A549 (cell line): ENCODE data around the gene OPA1. TPM values are rescaled to one million over a fixed set of nuclear protein-coding genes. Genes with fewer than 3 reads are reported as not detected.

Experiments
- ATAC-seq, 2 experiments: fragments of 200-7000 bp in 1 of 2; fragments of >200 bp in 1 of 2; cut with Nextera tagmentation in 1 of 2; cut with Tn5 transposase in 1 of 2; 3 replicates each; pipeline versions ENCODE4 v1.8.0 to v1.9.1; 2018 to 2020; ENCODE audit warnings: mild to moderate bottlenecking in 1 of 2, moderate library complexity in 1 of 2
- CTCF ChIA-PET: fragments of 300-600 bp; sonication (Branson Sonifier 250); formaldehyde crosslinking; extraction: SDS; loops from one replicate; lab custom pipeline; 2021; ENCODE audit warnings: antibody characterized with exemption, inconsistent platforms; lab: Yijun Ruan, JAX
- POLR2A ChIA-PET: fragments of 350-600 bp; formaldehyde crosslinking; extraction: SDS; loops from one replicate; lab custom pipeline; 2021; ENCODE audit warnings: antibody characterized with exemption, inconsistent platforms; lab: Yijun Ruan, JAX
- DNase-seq, 2 experiments: peaks; one replicate each; pipeline versions ENCODE4 v3.0.0 to v3.0.0-alpha.2; 2011 to 2016; ENCODE audit warnings: low read depth in 1 of 2, low spot score in 1 of 2
- FAIRE-seq: peaks from 2 replicates; lab custom pipeline; 2011; peaks lifted over from hg19 to GRCh38; lab: Jason Lieb, UNC
- H3K27ac ChIP-seq, 2 experiments: fragments of >200 bp; sonication (Bioruptor Twin); formaldehyde crosslinking; 3 replicates each; pipeline ENCODE4 v1.5.1; 2016 to 2017
- H3K4me1 ChIP-seq: fragments of >200 bp; sonication (Bioruptor Twin); formaldehyde crosslinking; 3 replicates; pipeline ENCODE4 v1.6.1; 2016
- H3K4me2 ChIP-seq: fragments of >200 bp; sonication (Bioruptor Twin); formaldehyde crosslinking; 3 replicates; pipeline ENCODE4 v1.6.1; 2016
- H3K4me3 ChIP-seq: fragments of >200 bp; sonication (Bioruptor Twin); formaldehyde crosslinking; 3 replicates; pipeline ENCODE4 v1.5.1; 2016
- H3K9me3 ChIP-seq: fragments of >200 bp; sonication (Bioruptor Twin); formaldehyde crosslinking; 3 replicates; pipeline ENCODE4 v1.6.1; 2016
- ATOH8 ChIP-seq: fragments of 250-450 bp; sonication (Bioruptor Pico); IDR thresholded peaks from 2 replicates; pipeline ENCODE4 v1.5.0; 2020; ENCODE audit warnings: low read depth, mild to moderate bottlenecking, moderate library complexity
- BCL3 ChIP-seq: fragments of >200 bp; sonication (Bioruptor Twin); formaldehyde crosslinking; IDR thresholded peaks from 3 replicates; pipeline ENCODE4 v1.6.1; 2016
- CHD2 ChIP-seq: fragments of 150-350 bp; IDR thresholded peaks from 2 replicates; pipeline ENCODE4 v1.6.1; 2014; ENCODE audit warnings: low read length; ENCODE audit not compliant: partially characterized antibody
- CHD4 ChIP-seq: fragments of 200-600 bp; sonication (generic); IDR thresholded peaks from 2 replicates; pipeline ENCODE4 v1.6.1; 2016; ENCODE audit warnings: antibody characterized with exemption, mild to moderate bottlenecking, borderline replicate concordance
- CTCF ChIP-seq: fragments of >200 bp; sonication (Bioruptor Twin); formaldehyde crosslinking; IDR thresholded peaks from 3 replicates; pipeline ENCODE4 v1.5.1; 2016
- EHMT2 ChIP-seq: fragments of 200-600 bp; sonication (generic); IDR thresholded peaks from 2 replicates; pipeline ENCODE4 v1.6.1; 2016; ENCODE audit warnings: antibody characterized with exemption, low read depth, mild to moderate bottlenecking, moderate library complexity
- EP300 ChIP-seq, 2 experiments: fragments of >200 bp; sonication (Bioruptor Twin); formaldehyde crosslinking; IDR thresholded peaks; 2 replicates in 1 of 2; 3 replicates in 1 of 2; pipeline ENCODE4 v1.6.1; 2016 to 2017
- ESRRA ChIP-seq: fragments of 150-350 bp; IDR thresholded peaks from 2 replicates; pipeline ENCODE4 v1.6.1; 2014; ENCODE audit warnings: mild to moderate bottlenecking, low read length, borderline replicate concordance
- FOSB ChIP-seq: fragments of 250-450 bp; sonication (Bioruptor Pico); IDR thresholded peaks from 2 replicates; pipeline ENCODE4 v1.5.0; 2020; ENCODE audit warnings: mild to moderate bottlenecking, moderate library complexity
- FOSL2 ChIP-seq, 2 experiments: fragments of 450-650 bp in 1 of 2; fragments of >200 bp in 1 of 2; sonication (Bioruptor Twin) in 1 of 2; formaldehyde crosslinking; IDR thresholded peaks; 2 replicates each; pipeline versions ENCODE4 v1.5.0 to v1.6.1; 2016 to 2020; ENCODE audit warnings: mild to moderate bottlenecking in 1 of 2, moderate library complexity in 1 of 2
- FOXS1 ChIP-seq: fragments of 250-450 bp; sonication (Bioruptor Pico); IDR thresholded peaks from 2 replicates; pipeline ENCODE4 v1.5.0; 2020; ENCODE audit warnings: mild to moderate bottlenecking, moderate library complexity
- HDAC2 ChIP-seq: fragments of 200-600 bp; sonication (generic); IDR thresholded peaks from 2 replicates; pipeline ENCODE4 v1.6.1; 2016
- JUN ChIP-seq, 2 experiments: fragments of >200 bp; sonication (Bioruptor Twin); formaldehyde crosslinking; IDR thresholded peaks; 2 replicates in 1 of 2; 3 replicates in 1 of 2; pipeline ENCODE4 v1.6.1; 2016 to 2017
- MAFK ChIP-seq: fragments of 450-650 bp; IDR thresholded peaks from 2 replicates; pipeline ENCODE4 v1.6.1; 2014; ENCODE audit not compliant: partially characterized antibody
- MAZ ChIP-seq: fragments of 150-350 bp; IDR thresholded peaks from 2 replicates; pipeline ENCODE4 v1.6.1; 2014; ENCODE audit warnings: antibody characterized with exemption, low read depth, low read length, borderline replicate concordance
- NPAS2 ChIP-seq: fragments of 250-450 bp; sonication (Bioruptor Pico); IDR thresholded peaks from 2 replicates; pipeline ENCODE4 v1.8.0; 2022; ENCODE audit warnings: mild to moderate bottlenecking, moderate library complexity, borderline replicate concordance
- NR3C1 ChIP-seq: fragments of >200 bp; sonication (Bioruptor Twin); formaldehyde crosslinking; IDR thresholded peaks from 3 replicates; pipeline ENCODE4 v1.6.1; 2017
- PBX3 ChIP-seq: IDR thresholded peaks from 2 replicates; pipeline ENCODE4 v1.6.1; 2012
- PHF8 ChIP-seq: fragments of 200-600 bp; sonication (generic); IDR thresholded peaks from 2 replicates; pipeline ENCODE4 v1.6.1; 2016; ENCODE audit warnings: low read depth, mild to moderate bottlenecking, antibody characterized with exemption, moderate library complexity, borderline replicate concordance
- POLR2AphosphoS2 ChIP-seq: conservative IDR thresholded peaks from 2 replicates; pipeline ENCODE4 v1.6.1; 2012; ENCODE audit warnings: low read length, improper control_type of control experiment, inconsistent platforms
- RAD21 ChIP-seq, 2 experiments: fragments of >200 bp in 1 of 2; sonication (Bioruptor Twin) in 1 of 2; formaldehyde crosslinking in 1 of 2; IDR thresholded peaks in 1 of 2; conservative IDR thresholded peaks in 1 of 2; 2 replicates in 1 of 2; 3 replicates in 1 of 2; pipeline ENCODE4 v1.6.1; 2012 to 2018; ENCODE audit warnings: inconsistent platforms in 1 of 2
- RCOR1 ChIP-seq: fragments of 150-350 bp; IDR thresholded peaks from 2 replicates; pipeline ENCODE4 v1.6.1; 2014; ENCODE audit warnings: antibody characterized with exemption, low read length, low read depth
- RFX5 ChIP-seq: fragments of 450-650 bp; IDR thresholded peaks from 2 replicates; pipeline ENCODE4 v1.7.1; 2014; ENCODE audit warnings: antibody characterized with exemption, mild to moderate bottlenecking, moderate library complexity
- SREBF2 ChIP-seq: fragments of 450-650 bp; IDR thresholded peaks from 2 replicates; pipeline ENCODE4 v1.6.1; 2014; ENCODE audit warnings: mild to moderate bottlenecking, moderate library complexity
- ZC3H11A ChIP-seq: fragments of 450-650 bp; IDR thresholded peaks from 2 replicates; pipeline ENCODE4 v1.6.1; 2014; ENCODE audit warnings: antibody characterized with exemption, mild to moderate bottlenecking
- ZSCAN20 ChIP-seq: fragments of 250-450 bp; sonication (Bioruptor Pico); IDR thresholded peaks from 2 replicates; pipeline ENCODE4 v1.8.0; 2022; ENCODE audit warnings: mild to moderate bottlenecking, moderate library complexity
- WGBS: methylation state at CpG from one replicate; pipeline ENCODE4 v1.1.6; 2017; ENCODE audit errors: missing lambda C conversion rate; 5-methylcytosine and 5-hydroxymethylcytosine counted together
- polyA plus RNA-seq, 4 experiments: library from polyadenylated mRNA; depleted of rRNA in 3 of 4; stranded (reverse); fragments of >200 nt; fragmentation: RNase III in 1 of 4; extraction: RNeasy Plus Mini Kit Qiagen cat#74134 plus additional on column Dnase treatment in 1 of 4; gene quantifications; 2 replicates in 3 of 4; 3 replicates in 1 of 4; pipeline ENCODE4 v1.2.3, GENCODE V29; 2011 to 2017
- TF ChIP-seq, protein P1 (sequence below): IDR thresholded peaks from 2 replicates; pipeline ENCODE4 v1.6.1; 2012

OPA1 gene
- polyA plus RNA-seq, 2 of the 4 experiments (the other 2 are of a cell fraction), result 31.7 to 54.4 TPM

DNA sequence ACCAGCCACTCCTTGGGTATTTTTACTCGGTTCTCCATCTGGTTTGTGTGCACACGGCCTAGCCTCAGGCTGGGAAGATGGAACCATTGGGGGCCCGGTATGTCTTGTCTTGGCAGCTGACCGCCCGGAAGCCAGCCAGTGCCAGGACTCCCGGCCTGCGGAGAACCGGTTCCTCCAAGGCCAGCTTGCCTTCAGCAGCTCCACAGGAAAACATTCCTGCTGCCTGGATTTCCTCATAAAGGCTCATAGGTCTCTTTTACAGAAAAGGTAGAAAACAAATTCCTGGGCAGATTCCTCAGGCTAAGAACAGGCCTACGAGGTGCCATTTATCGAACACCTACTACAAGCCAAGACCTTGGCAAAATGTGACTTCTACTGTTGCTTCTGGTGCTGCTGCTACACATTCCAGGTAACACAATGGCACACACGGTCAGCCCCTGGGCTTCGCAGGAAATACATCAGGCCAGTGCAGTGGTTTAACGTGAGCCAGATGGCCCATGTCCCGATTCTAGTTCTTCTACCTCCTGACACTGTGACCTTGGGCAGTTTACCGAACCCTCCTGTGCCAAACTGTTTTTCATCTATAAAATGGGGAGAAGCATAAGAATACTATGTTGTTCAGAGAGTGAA is 141.8 kb downstream of the OPA1 start:
- FAIRE-seq (no peak), ATAC-seq (no peak), DNase-seq (no peak)
- CTCF ChIA-PET, result no interaction called here
- Histone ChIP-seq H3K27ac (no peak overlapping the region), H3K4me1 (peaks cover 14% of the 10 kb centered on the region), H3K9me3 (no peaks in the 10 kb centered on the region), H3K4me3 (no peak overlapping the region), H3K4me2 (no peak overlapping the region)
- TF ChIP-seq CHD2, result no peak
- no peak for TF ChIP-seq EP300 (IDR thresholded peaks at IDR 0.05)
- TF ChIP-seq RCOR1, result no peak
- no peak for TF ChIP-seq ZSCAN20 (CRISPR knock-in tag)
- no peak for TF ChIP-seq MAZ
- no peak for TF ChIP-seq ZC3H11A
- TF ChIP-seq ESRRA, result no peak
- no peak for TF ChIP-seq ATOH8 (CRISPR knock-in tag)
- no peak for TF ChIP-seq PBX3
- no peak for TF ChIP-seq EHMT2
- TF ChIP-seq, protein P1, sequence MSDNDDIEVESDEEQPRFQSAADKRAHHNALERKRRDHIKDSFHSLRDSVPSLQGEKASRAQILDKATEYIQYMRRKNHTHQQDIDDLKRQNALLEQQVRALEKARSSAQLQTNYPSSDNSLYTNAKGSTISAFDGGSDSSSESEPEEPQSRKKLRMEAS, result no peak
- no peak for TF ChIP-seq NPAS2
- no peak for TF ChIP-seq CTCF
- TF ChIP-seq FOSL2 (IDR thresholded peaks at IDR 0.05), result no peak
- TF ChIP-seq FOSL2 (CRISPR knock-in tag; IDR thresholded peaks at IDR 0.05), result no peak
- no peak for TF ChIP-seq FOSB
- TF ChIP-seq RFX5, result no peak
- POLR2A ChIA-PET, result no interaction called here
- 72% methylated on average over 15 of the region's 15 CpGs for WGBS

GRCh38 chr3:193735850-193736249 is 142.8 kb downstream of the OPA1 start:
- peaks cover 14% of the 10 kb centered on the region for H3K4me1 ChIP-seq
- no peaks in the 10 kb centered on the region for H3K9me3 ChIP-seq
- TF ChIP-seq SREBF2, result no peak
- TF ChIP-seq, protein P1, result no peak
- TF ChIP-seq RCOR1, result no peak
- TF ChIP-seq BCL3, result no peak
- no peak for TF ChIP-seq ATOH8 (CRISPR knock-in tag)
- no peak for TF ChIP-seq FOXS1
- no peak for TF ChIP-seq NR3C1
- TF ChIP-seq RAD21 (conservative IDR thresholded peaks at IDR 0.05 in 1 of 2, IDR thresholded peaks at IDR 0.05 in 1 of 2), result no peak
- TF ChIP-seq JUN (IDR thresholded peaks at IDR 0.05), result no peak
- no peak for TF ChIP-seq MAFK
- no peak for TF ChIP-seq PHF8
- TF ChIP-seq HDAC2, result no peak
- no peak for TF ChIP-seq FOSB
- TF ChIP-seq POLR2AphosphoS2, result no peak
- TF ChIP-seq CHD4, result no peak
- H3K4me3 ChIP-seq, result no peak overlapping the region
- H3K4me2 ChIP-seq, result no peak overlapping the region
- no peak overlapping the region for H3K27ac ChIP-seq
- ChIA-PET CTCF (no interaction called here), POLR2A (no interaction called here)
- no peak for DNase-seq
- FAIRE-seq, result no peak
- no peak for ATAC-seq
